H7 (cell line): ENCODE measurements around the gene TMPO. TPM values are rescaled to one million over a fixed set of nuclear protein-coding genes. Genes with fewer than 3 reads are reported as not detected.
"Not testable (repeated sequence)": the region's sequence is repeated elsewhere in the genome, so short reads cannot be mapped to it uniquely, and the experiment has no call there.

Source experiments
- DNase-seq: peaks from one replicate; pipeline ENCODE4 v3.0.0; 2012
- H3K27me3 ChIP-seq: 2 replicates; pipeline ENCODE4 v1.6.0; 2011; ENCODE audit warnings: mild to moderate bottlenecking, low read length; ENCODE audit not compliant: control insufficient read depth, insufficient read depth
- H3K36me3 ChIP-seq: replicated peaks from 2 replicates; pipeline ENCODE4 v1.5.1; 2011; ENCODE audit warnings: low read length; ENCODE audit not compliant: control insufficient read depth, insufficient read depth
- H3K4me3 ChIP-seq: 2 replicates; pipeline ENCODE4 v1.5.1; 2011; ENCODE audit warnings: low read depth, mild to moderate bottlenecking, control low read depth, low read length, moderate library complexity; ENCODE audit not compliant: insufficient read depth
- total RNA-seq: library from RNA; depleted of rRNA; stranded (reverse); fragments of >200 nt; shearing (Covaris generic); gene quantifications from 2 replicates; pipeline ENCODE4 v1.2.3, GENCODE V29; 2014; rRNA removed

Gene TMPO
- 223 and 268 TPM in 2 replicates for total RNA-seq

GRCh38 chr12:98515287-98516110, at the start of gene TMPO:
Gene TMPO, plus strand, starts transcription at chr12:98515590. Its CDS starts 278 bp downstream, at chr12:98515868.
- Histone ChIP-seq H3K27me3 (no peaks in the 10 kb centered on the region), H3K36me3 (no peaks in the 10 kb centered on the region), H3K4me3 (peak within 1 kb of the TSS; percentile 97)
- peak; percentile 96 for DNase-seq

- Histone ChIP-seq H3K36me3 (no peaks in the 10 kb centered on the region), H3K4me3 (no peak overlapping the region), H3K27me3 (no peaks in the 10 kb centered on the region)
- no peak for DNase-seq
These were observed 49.3 kb upstream of the TMPO start for GRCh38 chr12:98465950-98466602.

DNA sequence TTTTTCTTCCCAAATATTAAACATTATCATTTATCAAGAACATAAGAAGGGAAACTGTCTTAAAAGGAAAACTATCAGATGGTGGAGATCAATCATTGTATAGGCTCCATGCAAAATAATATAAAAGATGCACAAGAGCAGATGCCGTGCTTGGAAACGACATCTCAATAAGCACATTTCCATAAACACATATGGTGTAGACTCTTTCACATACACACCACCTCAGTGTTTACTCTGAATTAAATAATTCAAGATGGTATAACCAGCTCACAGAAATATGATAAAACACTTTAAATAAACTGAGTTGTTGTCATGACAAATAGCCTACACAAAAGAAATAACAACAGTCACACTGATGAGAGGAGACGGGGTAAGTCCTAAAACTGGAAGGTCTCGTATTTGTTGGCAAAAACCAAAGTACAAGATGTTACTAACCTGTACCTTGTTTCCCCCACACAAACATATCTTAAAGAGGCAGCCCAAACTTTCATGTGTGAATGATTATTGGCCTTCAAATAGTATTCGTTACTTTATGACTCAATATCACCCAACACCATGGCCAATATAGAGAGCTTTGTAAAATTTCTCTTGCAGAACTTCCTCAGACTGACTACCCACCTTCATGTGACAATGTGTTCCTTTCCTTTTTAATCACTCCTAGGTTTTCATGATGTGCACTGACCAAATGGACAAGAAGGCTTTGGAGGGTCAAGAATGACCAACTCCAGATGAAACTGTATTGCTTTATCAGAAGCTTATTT, 48.6 kb upstream of the TMPO start:
- Histone ChIP-seq H3K27me3 (no peaks in the 10 kb centered on the region), H3K36me3 (no peaks in the 10 kb centered on the region), H3K4me3 (no peak overlapping the region)
- DNase-seq: no peak

DNA sequence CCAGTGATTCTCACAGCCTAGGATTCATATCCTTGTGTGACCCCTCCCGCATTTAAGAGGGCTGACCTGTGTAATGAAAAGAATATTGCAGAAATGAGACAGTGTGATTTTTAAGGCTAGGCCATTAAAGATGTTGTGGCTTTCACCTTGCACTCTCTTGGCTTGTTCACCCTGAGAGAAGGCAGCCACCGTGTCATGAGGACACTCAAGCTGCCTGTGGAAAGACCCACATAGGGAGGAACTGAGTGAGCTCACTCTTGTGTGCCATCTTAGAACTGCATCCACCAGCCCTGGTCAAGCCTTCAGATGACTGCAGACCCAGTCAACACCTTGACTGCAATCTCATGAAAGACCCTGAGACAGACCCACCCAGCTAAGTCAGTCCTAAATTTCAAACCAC, 46.3 kb upstream of the TMPO start:
- Histone ChIP-seq H3K4me3 (no peak overlapping the region), H3K27me3 (no peaks in the 10 kb centered on the region), H3K36me3 (no peaks in the 10 kb centered on the region)
- DNase-seq: no peak

DNA sequence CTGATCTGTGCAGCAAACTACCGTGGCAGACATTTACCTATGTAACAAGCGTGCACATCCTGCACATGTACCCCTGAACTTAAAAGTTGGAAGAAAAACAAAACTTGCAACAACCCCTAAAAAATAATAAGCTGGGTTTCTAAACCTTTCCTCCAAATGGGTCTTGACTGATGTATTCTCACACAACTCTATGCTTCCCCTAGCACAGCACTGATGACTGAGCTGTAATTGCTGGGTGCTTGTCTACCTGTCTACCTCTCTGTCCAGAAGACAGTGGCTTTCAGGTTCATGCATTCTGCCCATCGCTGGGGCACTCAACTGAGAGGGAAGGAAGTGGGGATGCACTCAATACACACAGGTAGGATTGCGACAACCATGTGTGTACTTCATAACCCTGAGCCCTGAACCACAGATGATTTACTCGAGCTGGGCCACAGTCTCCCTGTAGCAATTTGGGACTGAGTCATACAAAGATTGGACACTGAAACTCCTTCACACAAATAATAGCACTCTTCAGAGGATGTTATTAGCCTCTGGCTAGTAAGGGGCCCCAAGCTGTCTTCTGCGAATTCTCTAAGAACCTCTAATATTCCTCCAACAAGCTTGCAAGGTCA, 44.8 kb upstream of the TMPO start:
- H3K27me3 ChIP-seq: no peaks in the 10 kb centered on the region
- H3K36me3 ChIP-seq: no peaks in the 10 kb centered on the region
- no peak for DNase-seq
- H3K4me3 ChIP-seq: no peak overlapping the region

- Histone ChIP-seq H3K36me3 (no peaks in the 10 kb centered on the region), H3K4me3 (no peak overlapping the region), H3K27me3 (no peaks in the 10 kb centered on the region)
- no peak for DNase-seq
These were observed 44.3 kb upstream of the TMPO start for GRCh38 chr12:98471085-98471484.

- Histone ChIP-seq H3K4me3 (no peak overlapping the region), H3K36me3 (no peaks in the 10 kb centered on the region), H3K27me3 (no peaks in the 10 kb centered on the region)
- no peak for DNase-seq
These were observed 39.9 kb upstream of the TMPO start for GRCh38 chr12:98475565-98475908.

GRCh38 chr12:98478606-98479005, 36.8 kb upstream of the TMPO start:
- Histone ChIP-seq H3K4me3 (no peak overlapping the region), H3K27me3 (no peaks in the 10 kb centered on the region), H3K36me3 (no peaks in the 10 kb centered on the region)
- DNase-seq: no peak

- Histone ChIP-seq H3K27me3 (no peaks in the 10 kb centered on the region), H3K36me3 (no peaks in the 10 kb centered on the region), H3K4me3 (no peak overlapping the region)
- no peak for DNase-seq
These were observed 31.5 kb upstream of the TMPO start for GRCh38 chr12:98483621-98484503.

DNA sequence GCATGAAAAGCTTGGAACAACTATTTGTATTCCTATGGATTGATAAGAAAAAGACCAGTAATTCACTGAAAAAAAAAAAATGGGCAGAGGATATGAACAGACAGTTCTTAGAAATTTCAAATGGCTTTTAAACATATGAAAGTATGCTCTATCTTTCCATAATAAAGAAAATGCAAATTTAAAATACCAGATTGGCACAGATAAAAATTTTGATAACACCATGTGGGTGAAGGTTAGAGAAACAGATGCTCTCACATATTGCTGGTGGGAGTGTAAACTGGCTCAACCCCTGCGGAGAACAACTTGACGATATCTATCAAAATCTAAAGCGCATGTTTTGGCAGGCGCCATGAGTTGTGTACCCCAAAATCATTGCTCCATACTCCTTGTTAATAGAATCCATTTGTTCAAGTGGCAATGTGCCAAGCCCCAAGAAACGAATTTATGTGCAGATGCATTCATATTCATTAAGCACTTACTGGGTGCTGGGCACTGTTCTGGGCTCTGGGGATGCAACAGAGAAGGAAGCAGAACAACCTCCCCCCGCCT, 29.5 kb upstream of the TMPO start:
- Histone ChIP-seq H3K4me3 (no peak overlapping the region), H3K27me3 (no peaks in the 10 kb centered on the region)

DNA sequence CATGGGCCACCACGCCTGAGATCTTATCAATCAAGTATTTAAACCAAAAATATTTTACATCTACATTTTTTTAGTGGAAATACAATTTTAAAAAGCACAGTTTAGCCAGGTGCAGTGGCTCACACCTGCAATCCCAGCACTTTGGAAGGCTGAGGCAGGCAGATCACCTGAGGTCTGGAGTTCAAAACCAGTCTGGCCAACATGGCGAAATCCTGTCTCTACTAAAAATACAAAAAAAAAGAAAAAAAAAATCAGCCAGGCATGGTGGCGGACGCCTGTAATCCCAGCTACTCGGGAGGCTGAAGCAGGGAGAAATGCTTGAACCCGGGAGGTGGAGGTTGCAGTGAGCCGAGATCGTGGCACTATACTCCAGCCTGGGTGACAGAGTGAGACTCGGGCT, 27.0 kb upstream of the TMPO start:
- not testable (repeated sequence) for H3K4me3 ChIP-seq, H3K27me3 ChIP-seq, H3K36me3 ChIP-seq, DNase-seq

More for the DNA sequence above, 29.5 kb upstream of the TMPO start:
- DNase-seq: no peak
- no peaks in the 10 kb centered on the region for H3K36me3 ChIP-seq

- Histone ChIP-seq H3K27me3 (no peaks in the 10 kb centered on the region), H3K4me3 (no peak overlapping the region), H3K36me3 (no peaks in the 10 kb centered on the region)
- no peak for DNase-seq
These were observed 26.2 kb upstream of the TMPO start for GRCh38 chr12:98489176-98489575.

- H3K4me3 ChIP-seq: no peak overlapping the region
- no peaks in the 10 kb centered on the region for H3K27me3 ChIP-seq
- peak; percentile 73 for DNase-seq
- no peaks in the 10 kb centered on the region for H3K36me3 ChIP-seq
These were observed 24.6 kb upstream of the TMPO start for GRCh38 chr12:98490501-98491453.
